CD14-positive monocyte (primary cell): Measurements from ENCODE around the gene SH2B3. TPM values are rescaled to one million over a fixed set of nuclear protein-coding genes. Genes with fewer than 3 reads are reported as not detected.

Experiments used
- DNase-seq, 3 donors: peaks; one replicate each; pipeline ENCODE4 v3.0.0-alpha.2; 2011 to 2022
- H2AFZ ChIP-seq: 2 replicates; pipeline ENCODE4 v1.6.0; 2012; ENCODE audit warnings: mild to moderate bottlenecking, low read depth, low read length, inconsistent platforms; ENCODE audit not compliant: insufficient read depth, poor library complexity, severe bottlenecking
- H3K27ac ChIP-seq, 2 donors: 1 replicate in 1 of 2; 2 replicates in 1 of 2; pipeline ENCODE4 v1.5.1; 2012 to 2013; ENCODE audit warnings: low read length in 2 of 2, control low read depth in 1 of 2, inconsistent platforms in 1 of 2, low read depth in 1 of 2, mild to moderate bottlenecking in 1 of 2
- H3K27me3 ChIP-seq, 2 donors: one replicate each; pipeline versions ENCODE4 v1.6.0 to v1.6.1; 2011 to 2013; ENCODE audit warnings: low read length in 2 of 2; ENCODE audit not compliant: control insufficient read depth in 2 of 2, insufficient read depth in 2 of 2
- H3K36me3 ChIP-seq, 2 donors: replicated peaks in 1 of 2; 1 replicate in 1 of 2; 2 replicates in 1 of 2; pipeline versions ENCODE4 v1.5.1 to v1.6.1; 2012 to 2013; ENCODE audit warnings: low read length in 2 of 2, control low read depth in 1 of 2, inconsistent platforms in 1 of 2, mild to moderate bottlenecking in 1 of 2; ENCODE audit not compliant: insufficient read depth in 2 of 2, control insufficient read depth in 1 of 2
- H3K4me1 ChIP-seq, 2 donors: 1 replicate in 1 of 2; 2 replicates in 1 of 2; pipeline versions ENCODE4 v1.5.1 to v1.6.1; 2012 to 2013; ENCODE audit warnings: low read length in 2 of 2, control low read depth in 1 of 2, inconsistent platforms in 1 of 2, mild to moderate bottlenecking in 1 of 2, moderate library complexity in 1 of 2; ENCODE audit not compliant: insufficient read depth in 2 of 2, control insufficient read depth in 1 of 2
- H3K4me2 ChIP-seq: replicated peaks from 2 replicates; pipeline ENCODE3; 2012; ENCODE audit warnings: low read length, moderate library complexity, mild to moderate bottlenecking; ENCODE audit not compliant: poor library complexity, severe bottlenecking; ENCODE audit errors: extremely low read depth
- H3K4me3 ChIP-seq, 3 experiments: fragments of 200-600 bp in 1 of 3; sonication (generic) in 1 of 3; replicated peaks in 1 of 3; 1 replicate in 2 of 3; 2 replicates in 1 of 3; pipeline ENCODE4 v1.5.1; 2011 to 2013; ENCODE audit warnings: low read length in 3 of 3, mild to moderate bottlenecking in 3 of 3, control low read depth in 2 of 3, low read depth in 2 of 3, inconsistent platforms in 1 of 3, moderate library complexity in 1 of 3
- H3K79me2 ChIP-seq: 2 replicates; pipeline ENCODE4 v1.6.0; 2012; ENCODE audit warnings: mild to moderate bottlenecking, control low read depth, inconsistent platforms, low read length, moderate library complexity; ENCODE audit not compliant: insufficient read depth
- H3K9ac ChIP-seq: 2 replicates; pipeline ENCODE4 v1.6.0; 2017; ENCODE audit warnings: low read length, mild to moderate bottlenecking; ENCODE audit not compliant: insufficient read depth, poor library complexity, severe bottlenecking
- H3K9me3 ChIP-seq, 2 donors: replicated peaks in 1 of 2; 1 replicate in 1 of 2; 2 replicates in 1 of 2; pipeline versions ENCODE4 v1.5.1 to v1.6.1; 2012 to 2013; ENCODE audit warnings: low read length in 2 of 2, control low read depth in 1 of 2; ENCODE audit not compliant: control insufficient read depth in 1 of 2, insufficient read depth in 1 of 2
- H4K20me1 ChIP-seq: 2 replicates; pipeline ENCODE4 v1.6.0; 2012; ENCODE audit warnings: mild to moderate bottlenecking, low read length, control low read depth, moderate library complexity; ENCODE audit not compliant: insufficient read depth
- H3K27ac Mint-ChIP-seq, 7 donors: one replicate each; pipeline ENCODE4 v1.8.0; 2020; ENCODE audit warnings: mild to moderate bottlenecking in 7 of 7, mixed read lengths in 7 of 7, moderate library complexity in 6 of 7, inconsistent platforms in 2 of 7
- H3K27me3 Mint-ChIP-seq, 3 donors: one replicate each; pipeline ENCODE4 v1.8.0; 2021 to 2022; ENCODE audit warnings: low read depth in 3 of 3, mild to moderate bottlenecking in 3 of 3, mixed read lengths in 3 of 3, moderate library complexity in 3 of 3, inconsistent platforms in 1 of 3
- H3K36me3 Mint-ChIP-seq, 2 donors: one replicate each; pipeline ENCODE4 v1.8.0; 2020; ENCODE audit warnings: mixed read lengths in 2 of 2, inconsistent platforms in 1 of 2, mild to moderate bottlenecking in 1 of 2
- H3K4me1 Mint-ChIP-seq: one replicate; pipeline ENCODE4 v1.8.0; 2020; ENCODE audit warnings: mild to moderate bottlenecking, mixed read lengths
- H3K4me3 Mint-ChIP-seq, 2 donors: one replicate each; pipeline ENCODE4 v1.8.0; 2020; ENCODE audit warnings: mild to moderate bottlenecking in 2 of 2, mixed read lengths in 2 of 2, moderate library complexity in 1 of 2
- H3K9me3 Mint-ChIP-seq, 7 donors: one replicate each; pipeline ENCODE4 v1.8.0; 2020 to 2022; ENCODE audit warnings: mixed read lengths in 7 of 7, mild to moderate bottlenecking in 6 of 7, moderate library complexity in 6 of 7, inconsistent platforms in 2 of 7
- CTCF ChIP-seq: fragments of 200-600 bp; IDR thresholded peaks from one replicate; pipeline ENCODE4 v1.8.0; 2022; ENCODE audit warnings: antibody characterized with exemption, mild to moderate bottlenecking
- WGBS: methylation state at CpG from one replicate; pipeline ENCODE4 v1.1.5; 2013; ENCODE audit warnings: missing lambda C conversion rate; ENCODE audit not compliant: insufficient coverage; 5-methylcytosine and 5-hydroxymethylcytosine counted together
- intact Hi-C, 2 donors: fragments of 100-400 bp; cut with micrococcal nuclease; formaldehyde crosslinking; loops; one replicate each; pipeline versions ENCODE4 v1.15.0 to v1.15.1; 2023
- polyA plus RNA-seq, 3 donors: library from polyadenylated mRNA; depleted of rRNA in 1 of 3; unstranded in 2 of 3; stranded (reverse) in 1 of 3; fragments of 300-500 nt in 2 of 3; fragments of >200 nt in 1 of 3; fragmentation: Illumina TruSeq in 2 of 3; gene quantifications; 1 replicate in 2 of 3; 2 replicates in 1 of 3; pipeline ENCODE4 v1.2.3, GENCODE V29; 2012 to 2021

Gene SH2B3
- polyA plus RNA-seq, 3 donors: 15.2 to 136 (median 33.5) TPM

DNA sequence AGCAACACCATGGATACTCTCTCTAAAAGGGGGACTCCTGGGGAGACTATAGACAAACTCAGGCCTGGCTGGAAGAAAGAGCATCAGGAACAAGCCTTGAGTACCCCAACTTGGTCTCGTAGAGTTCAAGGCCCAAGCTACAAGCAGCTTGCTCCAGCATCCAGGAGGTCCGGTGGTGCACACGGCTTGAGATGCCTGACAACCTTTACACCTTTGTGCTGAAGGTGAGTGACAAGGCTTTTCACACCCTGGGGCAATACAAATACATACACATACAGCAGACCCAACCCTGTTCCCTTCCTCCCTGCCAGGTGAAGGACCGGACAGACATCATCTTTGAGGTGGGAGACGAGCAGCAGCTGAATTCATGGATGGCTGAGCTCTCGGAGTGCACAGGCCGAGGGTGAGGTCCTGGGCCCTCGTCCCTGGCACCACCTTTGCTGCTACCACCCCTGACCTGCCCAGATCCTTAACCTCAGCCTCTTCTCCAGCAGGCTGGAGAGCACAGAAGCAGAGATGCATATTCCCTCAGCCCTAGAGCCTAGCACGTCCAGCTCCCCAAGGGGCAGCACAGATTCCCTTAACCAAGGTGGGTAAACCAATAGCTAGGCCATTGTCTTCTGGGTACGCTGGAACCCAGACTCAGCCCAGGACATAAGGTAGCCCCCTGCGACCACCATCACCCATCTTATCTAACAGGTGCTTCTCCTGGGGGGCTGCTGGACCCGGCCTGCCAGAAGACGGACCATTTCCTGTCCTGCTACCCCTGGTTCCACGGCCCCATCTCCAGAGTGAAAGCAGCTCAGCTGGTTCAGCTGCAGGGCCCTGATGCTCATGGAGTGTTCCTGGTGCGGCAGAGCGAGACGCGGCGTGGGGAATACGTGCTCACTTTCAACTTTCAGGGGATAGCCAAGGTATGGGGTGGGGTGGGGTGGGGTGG is 41.2 kb downstream of the SH2B3 start:
- TF ChIP-seq CTCF: no peak
- Histone ChIP-seq H3K4me1 (peaks cover 56 to 68% of the 10 kb centered on the region in 2 donors), H3K27me3 (no peaks in the 10 kb centered on the region), H3K9me3 (no peaks in the 10 kb centered on the region), H3K27ac (peak overlapping the region; percentile 75 to 88), H2AFZ (no peak overlapping the region), H3K4me3 (no peak overlapping the region), H4K20me1 (peaks cover 100% of the 10 kb centered on the region), H3K9ac (no peak overlapping the region), H3K79me2 (peaks cover 87% of the 10 kb centered on the region), H3K36me3 (peaks cover 74 to 83% of the 10 kb centered on the region in 2 donors), H3K4me2 (no peak overlapping the region)
- no peak for DNase-seq
- Mint-ChIP-seq H3K27me3 (peaks cover 0 to 3% (median 0%) of the 10 kb centered on the region in 3 donors), H3K9me3 (no peaks in the 10 kb centered on the region), H3K4me3 (no peak overlapping the region), H3K4me1 (peaks cover 79% of the 10 kb centered on the region), H3K36me3 (peaks cover 67 to 76% of the 10 kb centered on the region in 2 donors), H3K27ac (peak overlapping the region in 5 of 7 donors; percentile 56 to 96 (median 94))
- 89% methylated on average over 12 of the region's 20 CpGs for WGBS
- intact Hi-C loops: loop anchor here (5.0 kb wide), 1 partner anchor 40 kb away; the partner anchor contains the start of gene SH2B3 (in 2 of the 2)

- H3K9me3 ChIP-seq: no peaks in the 10 kb centered on the region
- peaks cover 100% of the 10 kb centered on the region for H4K20me1 ChIP-seq
- DNase-seq: no peak
- no peak overlapping the region for H2AFZ ChIP-seq
- WGBS: 97% methylated on average over 21 of the region's 28 CpGs
- H3K36me3 ChIP-seq: peaks cover 72 to 81% of the 10 kb centered on the region in 2 donors
- no peaks in the 10 kb centered on the region for H3K27me3 ChIP-seq
- no peak overlapping the region for H3K9ac ChIP-seq
- intact Hi-C loops: loop anchor here (5.0 kb wide), 1 partner anchor 40 kb away; the partner anchor contains the start of gene SH2B3 (in 2 of the 2)
- Mint-ChIP-seq H3K9me3 (no peaks in the 10 kb centered on the region), H3K4me3 (no peak overlapping the region), H3K4me1 (peaks cover 71% of the 10 kb centered on the region), H3K27ac (peak overlapping the region; percentile 22 to 88 (median 68)), H3K27me3 (peaks cover 0 to 3% (median 0%) of the 10 kb centered on the region in 3 donors), H3K36me3 (peaks cover 62 to 68% of the 10 kb centered on the region in 2 donors)
- TF ChIP-seq CTCF: no peak
- no peak overlapping the region for H3K4me3 ChIP-seq
- H3K4me1 ChIP-seq: peaks cover 48 to 60% of the 10 kb centered on the region in 2 donors
- H3K27ac ChIP-seq: peak overlapping the region; percentile 29 to 58
- H3K4me2 ChIP-seq: no peak overlapping the region
- peaks cover 79% of the 10 kb centered on the region for H3K79me2 ChIP-seq
Measured at GRCh38 chr12:111447571-111448265, 42.0 kb downstream of the SH2B3 start.
